Esophagus squamous epithelium (tissue), 5 donors: ENCODE measurements around the gene ARID5B. TPM values are rescaled to one million over a fixed set of nuclear protein-coding genes. Genes with fewer than 3 reads are reported as not detected.

Source experiments
- DNase-seq: peaks from one replicate; lab custom pipeline; 2025; lab: John Stamatoyannopoulos, UW
- H3K27ac ChIP-seq, 4 donors: fragments of 200-600 bp; sonication (generic); one replicate each; pipeline ENCODE4 v1.5.1; 2016 to 2019; ENCODE audit warnings: mild to moderate bottlenecking in 1 of 4
- H3K27me3 ChIP-seq, 4 donors: fragments of 200-600 bp; sonication (generic); 1 replicate in 3 of 4; 2 replicates in 1 of 4; pipeline versions ENCODE4 v1.5.1 to v1.6.0; 2017 to 2021; ENCODE audit warnings: antibody characterized with exemption in 1 of 4
- H3K36me3 ChIP-seq, 3 donors: fragments of 200-600 bp; sonication (generic); one replicate each; pipeline ENCODE4 v1.5.1; 2016 to 2019
- H3K4me1 ChIP-seq, 3 donors: fragments of 200-600 bp; sonication (generic); one replicate each; pipeline ENCODE4 v1.5.1; 2017 to 2019
- H3K4me3 ChIP-seq, 4 donors: fragments of 200-600 bp; sonication (generic); 1 replicate in 3 of 4; 2 replicates in 1 of 4; pipeline ENCODE4 v1.5.1; 2016 to 2019; ENCODE audit warnings: mild to moderate bottlenecking in 2 of 4, moderate library complexity in 1 of 4
- H3K9me3 ChIP-seq, 3 donors: fragments of 200-600 bp; sonication (generic); one replicate each; pipeline ENCODE4 v1.5.1; 2016 to 2019
- POLR2A ChIP-seq, 4 donors: fragments of 450-650 bp; IDR thresholded peaks; one replicate each; pipeline ENCODE4 v1.6.1; 2017; ENCODE audit warnings: antibody characterized with exemption in 4 of 4, mild to moderate bottlenecking in 4 of 4, moderate library complexity in 3 of 4
- WGBS, 2 donors: methylation state at CpG; one replicate each; pipeline ENCODE4 v1.1.5; 2018; 5-methylcytosine and 5-hydroxymethylcytosine counted together
- intact Hi-C: fragments of 100-400 bp; cut with DNase I; formaldehyde crosslinking; loops from one replicate; pipeline ENCODE4 v1.15.0; 2022
- total RNA-seq, 4 donors: library from RNA; depleted of rRNA; stranded (reverse); fragments of >200 nt; gene quantifications; one replicate each; pipeline ENCODE4 v1.1.0, GENCODE V29; 2016
- TF ChIP-seq, protein P1 (sequence below), 6 experiments: fragments of 450-650 bp in 4 of 6; fragments of 200-600 bp in 2 of 6; sonication (generic) in 2 of 6; IDR thresholded peaks; one replicate each; pipeline ENCODE4 v1.5.1; 2016 to 2019; ENCODE audit warnings: antibody characterized with exemption in 6 of 6, mild to moderate bottlenecking in 4 of 6, moderate library complexity in 4 of 6
- donor health status: DM: yes; HTN: yes; CAD: no.

Gene ARID5B
- total RNA-seq, 4 donors from 2014 or later: 18.0 to 38.1 (median 30.2) TPM

DNA sequence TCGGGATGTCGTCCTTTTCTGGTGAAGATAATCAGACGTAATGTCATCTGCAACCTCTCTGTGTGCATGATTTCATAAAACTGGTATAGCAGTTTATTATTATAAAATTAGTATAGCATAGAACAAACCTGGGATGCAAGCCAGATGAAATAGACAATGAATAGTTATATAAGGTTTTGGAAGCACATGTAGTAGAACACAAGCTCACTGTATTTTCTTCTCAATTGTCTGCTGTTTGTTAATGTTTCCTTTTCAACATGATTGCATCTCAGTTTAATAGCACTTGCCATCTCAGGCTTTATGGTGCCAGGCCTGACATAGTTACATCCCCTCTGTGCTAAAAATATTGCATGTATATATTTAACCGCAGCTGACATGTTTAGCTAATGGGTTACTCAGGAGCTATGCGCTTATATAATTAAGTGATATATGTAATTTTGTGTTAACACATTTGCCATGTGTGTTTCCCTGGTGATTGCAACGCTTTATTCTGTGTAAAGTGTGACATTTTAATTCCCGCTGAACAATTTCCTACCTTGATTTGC lies 132.7 kb downstream of the ARID5B start:
- no peak for TF ChIP-seq POLR2A (IDR thresholded peaks at IDR 0.05)
- TF ChIP-seq, protein P1, sequence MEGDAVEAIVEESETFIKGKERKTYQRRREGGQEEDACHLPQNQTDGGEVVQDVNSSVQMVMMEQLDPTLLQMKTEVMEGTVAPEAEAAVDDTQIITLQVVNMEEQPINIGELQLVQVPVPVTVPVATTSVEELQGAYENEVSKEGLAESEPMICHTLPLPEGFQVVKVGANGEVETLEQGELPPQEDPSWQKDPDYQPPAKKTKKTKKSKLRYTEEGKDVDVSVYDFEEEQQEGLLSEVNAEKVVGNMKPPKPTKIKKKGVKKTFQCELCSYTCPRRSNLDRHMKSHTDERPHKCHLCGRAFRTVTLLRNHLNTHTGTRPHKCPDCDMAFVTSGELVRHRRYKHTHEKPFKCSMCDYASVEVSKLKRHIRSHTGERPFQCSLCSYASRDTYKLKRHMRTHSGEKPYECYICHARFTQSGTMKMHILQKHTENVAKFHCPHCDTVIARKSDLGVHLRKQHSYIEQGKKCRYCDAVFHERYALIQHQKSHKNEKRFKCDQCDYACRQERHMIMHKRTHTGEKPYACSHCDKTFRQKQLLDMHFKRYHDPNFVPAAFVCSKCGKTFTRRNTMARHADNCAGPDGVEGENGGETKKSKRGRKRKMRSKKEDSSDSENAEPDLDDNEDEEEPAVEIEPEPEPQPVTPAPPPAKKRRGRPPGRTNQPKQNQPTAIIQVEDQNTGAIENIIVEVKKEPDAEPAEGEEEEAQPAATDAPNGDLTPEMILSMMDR (IDR thresholded peaks at IDR 0.05): no peak
- Histone ChIP-seq H3K4me1 (peaks cover 22 to 58% (median 27%) of the 10 kb centered on the region in 3 donors), H3K27ac (no peak overlapping the region), H3K36me3 (no peaks in the 10 kb centered on the region), H3K4me3 (no peak overlapping the region), H3K9me3 (no peaks in the 10 kb centered on the region), H3K27me3 (no peaks in the 10 kb centered on the region)
- WGBS, 2 donors: 67 to 70% methylated on average over 7 of the region's 7 CpGs
- DNase-seq: no peak
- intact Hi-C loops: no loop called here

- intact Hi-C loops: loop anchor here (5.0 kb wide), 1 partner anchor 139 kb away; no protein-coding TSS in a partner anchor
- Histone ChIP-seq H3K36me3 (no peaks in the 10 kb centered on the region), H3K9me3 (no peaks in the 10 kb centered on the region), H3K27me3 (no peaks in the 10 kb centered on the region), H3K4me3 (peak overlapping the region in 1 of 4 donors; percentile 29), H3K27ac (peak overlapping the region; percentile 75 to 87 (median 82)), H3K4me1 (peaks cover 25 to 73% (median 37%) of the 10 kb centered on the region in 3 donors)
- no peak for DNase-seq
- WGBS, 2 donors: 55 to 65% methylated on average over 10 to 11 of the region's 11 CpGs
- TF ChIP-seq, protein P1 (IDR thresholded peaks at IDR 0.05): no peak
- TF ChIP-seq POLR2A (IDR thresholded peaks at IDR 0.05): no peak
Measured at GRCh38 chr10:62036186-62037081, 134.9 kb downstream of the ARID5B start.

DNA sequence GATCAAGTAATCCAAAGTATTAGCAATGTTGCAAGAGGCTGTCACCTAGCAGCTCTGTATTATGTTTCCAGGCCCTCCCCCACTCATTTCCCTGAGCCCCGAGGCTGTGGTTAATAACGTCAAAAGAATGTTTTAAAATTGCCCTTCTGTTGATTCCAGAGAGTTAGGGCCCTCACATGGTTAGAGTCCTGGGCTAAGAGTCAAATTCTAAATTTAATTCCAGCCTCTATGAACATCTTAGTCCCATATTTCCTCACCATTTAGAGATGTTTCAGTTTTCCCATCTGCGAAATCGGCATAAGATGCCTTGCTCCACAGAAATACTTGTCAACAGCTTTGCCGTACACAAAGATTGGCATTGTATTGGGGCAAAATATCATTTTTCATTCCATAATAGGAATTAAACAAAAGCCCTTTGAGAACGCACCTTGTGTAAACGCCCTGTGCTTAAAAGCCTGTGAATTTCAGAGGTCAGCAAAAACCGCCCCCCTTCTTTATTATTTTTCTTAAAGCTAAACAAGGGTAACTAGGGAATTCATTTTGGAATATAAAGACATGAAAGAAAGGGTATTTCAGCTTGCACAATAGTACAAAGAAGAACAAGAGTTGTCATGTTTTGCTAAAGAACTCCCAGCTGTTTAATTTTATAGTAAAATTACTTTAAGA lies 135.8 kb downstream of the ARID5B start:
- WGBS, 2 donors: 24 to 42% methylated on average over 8 of the region's 8 CpGs
- H3K9me3 ChIP-seq: no peaks in the 10 kb centered on the region
- peaks cover 25 to 81% (median 37%) of the 10 kb centered on the region in 3 donors for H3K4me1 ChIP-seq
- H3K36me3 ChIP-seq: no peaks in the 10 kb centered on the region
- H3K27ac ChIP-seq: peak overlapping the region; percentile 75 to 87 (median 82)
- intact Hi-C loops: loop anchor here (5.0 kb wide), 1 partner anchor 140 kb away; no protein-coding TSS in a partner anchor
- H3K4me3 ChIP-seq: peak overlapping the region in 2 of 4 donors; percentile 1 to 29
- no peak for DNase-seq
- H3K27me3 ChIP-seq: no peaks in the 10 kb centered on the region
- no peak for TF ChIP-seq POLR2A (IDR thresholded peaks at IDR 0.05)
- TF ChIP-seq, protein P1 (IDR thresholded peaks at IDR 0.05): no peak

GRCh38 chr10:62037890-62038608 lies 136.6 kb downstream of the ARID5B start:
- intact Hi-C loops: loop anchor here (5.0 kb wide), 1 partner anchor 141 kb away; no protein-coding TSS in a partner anchor
- H3K4me3 ChIP-seq: peak overlapping the region in 2 of 4 donors; percentile 19 to 29
- peak overlapping the region; percentile 75 to 87 (median 82) for H3K27ac ChIP-seq
- no peaks in the 10 kb centered on the region for H3K27me3 ChIP-seq
- peaks cover 27 to 86% (median 37%) of the 10 kb centered on the region in 3 donors for H3K4me1 ChIP-seq
- no peak for DNase-seq
- H3K9me3 ChIP-seq: no peaks in the 10 kb centered on the region
- no peaks in the 10 kb centered on the region for H3K36me3 ChIP-seq
- no peak for TF ChIP-seq POLR2A (IDR thresholded peaks at IDR 0.05)
- TF ChIP-seq, protein P1 (IDR thresholded peaks at IDR 0.05): no peak
